A549 treated with Mapracorat at 1 μM for 4 hours (cell line): ENCODE data around the gene MYZAP. TPM values are rescaled to one million over a fixed set of nuclear protein-coding genes. Genes with fewer than 3 reads are reported as not detected.

Experiments
- total RNA-seq: library from RNA; stranded (reverse); fragments of 200-300 nt; extraction: Qiagen RNA extraction; gene quantifications from 5 replicates; pipeline ENCODE4 v1.2.3, GENCODE V29; 2022

Gene MYZAP, protein sequence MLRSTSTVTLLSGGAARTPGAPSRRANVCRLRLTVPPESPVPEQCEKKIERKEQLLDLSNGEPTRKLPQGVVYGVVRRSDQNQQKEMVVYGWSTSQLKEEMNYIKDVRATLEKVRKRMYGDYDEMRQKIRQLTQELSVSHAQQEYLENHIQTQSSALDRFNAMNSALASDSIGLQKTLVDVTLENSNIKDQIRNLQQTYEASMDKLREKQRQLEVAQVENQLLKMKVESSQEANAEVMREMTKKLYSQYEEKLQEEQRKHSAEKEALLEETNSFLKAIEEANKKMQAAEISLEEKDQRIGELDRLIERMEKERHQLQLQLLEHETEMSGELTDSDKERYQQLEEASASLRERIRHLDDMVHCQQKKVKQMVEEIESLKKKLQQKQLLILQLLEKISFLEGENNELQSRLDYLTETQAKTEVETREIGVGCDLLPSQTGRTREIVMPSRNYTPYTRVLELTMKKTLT
- total RNA-seq: 0.75 to 1.2 TPM (median 1.1 TPM) in 5 replicates

DNA sequence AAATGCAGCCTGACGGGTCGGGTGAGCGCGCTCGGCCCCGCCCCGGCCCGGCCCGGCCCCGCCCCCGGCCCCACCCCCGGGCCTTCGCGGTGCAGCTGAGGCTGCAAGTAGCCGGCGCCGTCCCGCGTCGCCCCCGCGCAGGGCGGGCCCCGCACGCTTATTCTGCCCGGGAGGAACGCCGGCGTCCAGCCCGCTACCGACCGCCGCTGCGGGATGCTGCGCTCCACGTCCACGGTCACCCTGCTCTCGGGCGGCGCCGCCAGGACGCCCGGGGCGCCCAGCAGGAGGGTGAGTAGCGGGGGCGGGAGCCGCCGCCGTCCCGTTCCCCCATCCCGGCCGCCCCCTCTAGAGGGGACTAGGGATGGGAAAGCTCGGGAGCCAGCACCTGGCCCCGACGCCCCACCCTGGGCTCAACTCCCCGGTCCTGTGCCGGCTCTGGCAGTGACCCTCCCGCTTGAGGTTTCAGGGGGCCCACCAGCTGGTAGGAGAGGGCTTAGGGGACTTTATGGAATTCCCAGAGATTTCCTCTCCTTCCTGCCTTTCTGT, at the start of gene MYZAP:
Gene MYZAP, plus strand, starts transcription at position 83 of the 546 bp plus-strand sequence. Its CDS starts 131 bp downstream, at position 214.

DNA sequence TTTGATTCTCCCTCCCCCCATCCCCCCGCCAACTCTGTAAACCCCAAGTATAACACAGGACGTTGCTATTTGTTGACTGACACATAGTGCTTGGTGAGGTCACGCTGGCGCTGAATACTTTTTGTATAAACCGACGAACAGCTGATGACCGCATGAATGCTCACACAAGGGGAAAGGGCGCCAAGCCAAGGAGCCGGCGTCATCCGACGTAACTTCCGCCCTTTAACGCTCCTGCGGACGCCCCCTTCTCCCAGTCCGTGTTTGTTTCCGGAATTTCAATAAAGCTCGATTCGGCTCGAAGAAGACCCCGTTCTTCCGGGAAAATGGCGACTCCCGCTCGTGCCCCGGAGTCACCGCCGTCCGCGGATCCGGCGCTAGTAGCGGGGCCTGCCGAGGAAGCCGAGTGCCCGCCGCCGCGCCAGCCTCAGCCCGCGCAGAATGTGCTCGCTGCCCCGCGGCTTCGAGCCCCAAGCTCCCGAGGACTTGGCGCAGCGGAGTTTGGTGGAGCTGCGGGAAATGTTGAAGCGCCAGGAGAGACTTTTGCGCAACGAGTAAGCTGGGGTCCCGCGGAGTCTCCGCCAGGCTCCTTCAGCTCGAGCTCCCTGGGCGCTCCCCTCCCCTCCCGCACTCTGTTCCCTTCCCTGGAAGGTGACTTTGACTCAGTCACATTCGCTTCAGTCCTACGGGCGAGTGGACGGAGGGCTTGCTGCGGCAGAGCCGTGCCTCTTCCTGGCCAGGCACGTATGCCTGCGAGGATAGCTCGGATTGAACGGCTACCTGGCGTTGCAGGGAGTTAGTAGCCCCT, 114.9 kb downstream of the MYZAP start, which contains the start of gene POLR2M:
Gene POLR2M, plus strand, starts transcription at position 310 of the 805 bp plus-strand sequence. Its CDS starts 129 bp downstream, at position 439.

Other genes with a start within 250 kb of the MYZAP start
- 0.68 to 0.85 TPM (median 0.77 TPM) in 5 replicates for gene CGNL1, start 215.4 kb upstream of the MYZAP start, total RNA-seq
- 44.5 to 68.8 TPM (median 60.2 TPM) in 5 replicates for gene POLR2M, start 114.8 kb downstream of the MYZAP start, total RNA-seq